HL-60 (cell line): ENCODE measurements around the gene CXCL14.

Source experiments
- DNase-seq, 2 experiments: peaks; one replicate each; pipeline ENCODE4 v3.0.0-alpha.2; 2010 to 2020; ENCODE audit warnings: low read depth in 1 of 2, low spot score in 1 of 2
- H3K27ac ChIP-seq: fragments of 250-450 bp; sonication (Bioruptor Pico); replicated peaks from 2 replicates; pipeline ENCODE4 v1.5.1; 2020; ENCODE audit warnings: mild to moderate bottlenecking, moderate library complexity
- H3K27me3 ChIP-seq: fragments of 250-450 bp; sonication (Bioruptor Pico); 2 replicates; pipeline ENCODE4 v1.5.1; 2021; ENCODE audit warnings: mild to moderate bottlenecking, moderate library complexity; ENCODE audit not compliant: insufficient read depth, poor library complexity, severe bottlenecking
- H3K4me3 ChIP-seq: replicated peaks from 2 replicates; pipeline ENCODE4 v1.5.1; 2011; ENCODE audit warnings: mild to moderate bottlenecking, control low read depth, low read length; ENCODE audit not compliant: insufficient read depth
- GABPA ChIP-seq: IDR thresholded peaks from 2 replicates; pipeline ENCODE4 v1.6.1; 2012; ENCODE audit warnings: low read depth
- POLR2AphosphoS5 ChIP-seq: IDR thresholded peaks from 2 replicates; pipeline ENCODE4 v1.6.1; 2012; ENCODE audit warnings: low read depth
- SPI1 ChIP-seq: IDR thresholded peaks from 2 replicates; pipeline ENCODE4 v1.6.1; 2012; ENCODE audit warnings: low read depth, mild to moderate bottlenecking, borderline replicate concordance
- TF ChIP-seq, protein P1 (sequence below): IDR thresholded peaks from one replicate; pipeline ENCODE4 v1.5.1; 2011; ENCODE audit warnings: low read length, control low read depth, inconsistent platforms; ENCODE audit not compliant: insufficient read depth
- TF ChIP-seq, protein P2 (sequence below): IDR thresholded peaks from 2 replicates; pipeline ENCODE4 v1.6.1; 2012; ENCODE audit warnings: low read depth; ENCODE audit not compliant: insufficient replicate concordance

Gene CXCL14

DNA sequence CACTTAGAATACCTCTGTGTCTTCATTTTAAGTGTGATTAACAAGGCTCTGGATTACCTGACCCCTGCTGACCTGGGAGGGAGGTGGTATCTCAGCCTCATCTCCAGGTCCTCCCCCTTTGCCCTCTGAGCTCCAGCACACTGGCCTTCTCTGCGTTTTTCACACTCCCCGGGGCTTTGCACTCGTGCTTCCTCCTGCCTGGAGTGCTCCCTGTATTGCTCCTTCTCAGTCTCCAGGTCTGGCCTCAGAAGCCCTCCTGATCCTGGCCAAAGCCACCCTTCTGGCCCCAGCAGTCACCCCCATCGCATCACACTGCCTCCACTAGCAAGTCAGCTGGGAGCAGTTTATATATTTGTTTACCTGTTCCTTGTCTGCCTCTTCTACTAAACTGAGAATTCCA is 29.4 kb downstream of the CXCL14 start:
- no peaks in the 10 kb centered on the region for H3K27me3 ChIP-seq
- no peak for DNase-seq
- no peak overlapping the region for H3K4me3 ChIP-seq
- H3K27ac ChIP-seq: no peak overlapping the region
- TF ChIP-seq SPI1: no peak
- TF ChIP-seq GABPA: no peak
- TF ChIP-seq, protein P1, sequence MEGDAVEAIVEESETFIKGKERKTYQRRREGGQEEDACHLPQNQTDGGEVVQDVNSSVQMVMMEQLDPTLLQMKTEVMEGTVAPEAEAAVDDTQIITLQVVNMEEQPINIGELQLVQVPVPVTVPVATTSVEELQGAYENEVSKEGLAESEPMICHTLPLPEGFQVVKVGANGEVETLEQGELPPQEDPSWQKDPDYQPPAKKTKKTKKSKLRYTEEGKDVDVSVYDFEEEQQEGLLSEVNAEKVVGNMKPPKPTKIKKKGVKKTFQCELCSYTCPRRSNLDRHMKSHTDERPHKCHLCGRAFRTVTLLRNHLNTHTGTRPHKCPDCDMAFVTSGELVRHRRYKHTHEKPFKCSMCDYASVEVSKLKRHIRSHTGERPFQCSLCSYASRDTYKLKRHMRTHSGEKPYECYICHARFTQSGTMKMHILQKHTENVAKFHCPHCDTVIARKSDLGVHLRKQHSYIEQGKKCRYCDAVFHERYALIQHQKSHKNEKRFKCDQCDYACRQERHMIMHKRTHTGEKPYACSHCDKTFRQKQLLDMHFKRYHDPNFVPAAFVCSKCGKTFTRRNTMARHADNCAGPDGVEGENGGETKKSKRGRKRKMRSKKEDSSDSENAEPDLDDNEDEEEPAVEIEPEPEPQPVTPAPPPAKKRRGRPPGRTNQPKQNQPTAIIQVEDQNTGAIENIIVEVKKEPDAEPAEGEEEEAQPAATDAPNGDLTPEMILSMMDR: no peak
- no peak for TF ChIP-seq POLR2AphosphoS5
- TF ChIP-seq, protein P2, sequence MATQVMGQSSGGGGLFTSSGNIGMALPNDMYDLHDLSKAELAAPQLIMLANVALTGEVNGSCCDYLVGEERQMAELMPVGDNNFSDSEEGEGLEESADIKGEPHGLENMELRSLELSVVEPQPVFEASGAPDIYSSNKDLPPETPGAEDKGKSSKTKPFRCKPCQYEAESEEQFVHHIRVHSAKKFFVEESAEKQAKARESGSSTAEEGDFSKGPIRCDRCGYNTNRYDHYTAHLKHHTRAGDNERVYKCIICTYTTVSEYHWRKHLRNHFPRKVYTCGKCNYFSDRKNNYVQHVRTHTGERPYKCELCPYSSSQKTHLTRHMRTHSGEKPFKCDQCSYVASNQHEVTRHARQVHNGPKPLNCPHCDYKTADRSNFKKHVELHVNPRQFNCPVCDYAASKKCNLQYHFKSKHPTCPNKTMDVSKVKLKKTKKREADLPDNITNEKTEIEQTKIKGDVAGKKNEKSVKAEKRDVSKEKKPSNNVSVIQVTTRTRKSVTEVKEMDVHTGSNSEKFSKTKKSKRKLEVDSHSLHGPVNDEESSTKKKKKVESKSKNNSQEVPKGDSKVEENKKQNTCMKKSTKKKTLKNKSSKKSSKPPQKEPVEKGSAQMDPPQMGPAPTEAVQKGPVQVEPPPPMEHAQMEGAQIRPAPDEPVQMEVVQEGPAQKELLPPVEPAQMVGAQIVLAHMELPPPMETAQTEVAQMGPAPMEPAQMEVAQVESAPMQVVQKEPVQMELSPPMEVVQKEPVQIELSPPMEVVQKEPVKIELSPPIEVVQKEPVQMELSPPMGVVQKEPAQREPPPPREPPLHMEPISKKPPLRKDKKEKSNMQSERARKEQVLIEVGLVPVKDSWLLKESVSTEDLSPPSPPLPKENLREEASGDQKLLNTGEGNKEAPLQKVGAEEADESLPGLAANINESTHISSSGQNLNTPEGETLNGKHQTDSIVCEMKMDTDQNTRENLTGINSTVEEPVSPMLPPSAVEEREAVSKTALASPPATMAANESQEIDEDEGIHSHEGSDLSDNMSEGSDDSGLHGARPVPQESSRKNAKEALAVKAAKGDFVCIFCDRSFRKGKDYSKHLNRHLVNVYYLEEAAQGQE: no peak

DNA sequence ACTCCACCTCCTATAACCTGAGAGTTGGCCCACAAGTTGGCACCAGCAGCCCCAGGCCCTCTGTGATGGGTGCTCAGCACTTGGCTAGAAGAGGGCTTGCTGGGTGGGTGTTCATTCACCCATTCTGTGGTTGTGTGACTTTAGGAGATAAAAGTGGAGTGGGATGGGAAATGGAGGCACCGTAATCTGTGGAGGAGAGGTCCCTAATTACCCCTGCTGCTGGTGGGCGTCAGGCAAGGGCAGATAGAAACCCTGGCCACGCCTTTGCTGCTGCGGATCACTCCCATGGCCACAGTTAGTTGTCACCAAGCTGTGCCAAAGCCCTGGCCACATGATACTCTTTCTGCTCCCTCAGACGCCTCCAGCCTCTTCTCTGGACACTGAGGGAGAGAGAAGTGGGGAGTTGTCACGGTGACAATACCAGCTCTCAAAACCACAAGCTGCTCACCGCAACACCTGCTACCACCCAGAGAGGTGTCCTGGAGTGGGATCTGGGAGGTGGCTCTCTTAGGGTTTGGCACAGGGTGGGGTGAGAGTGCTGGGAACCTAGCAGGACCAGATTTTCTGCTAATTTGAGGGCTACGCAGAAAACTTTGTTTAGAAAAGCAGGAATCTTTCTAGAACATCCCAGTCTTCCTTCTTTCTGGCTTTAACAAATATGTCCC is 31.1 kb downstream of the CXCL14 start:
- H3K4me3 ChIP-seq: no peak overlapping the region
- DNase-seq: no peak
- H3K27ac ChIP-seq: no peak overlapping the region
- no peak for TF ChIP-seq POLR2AphosphoS5
- TF ChIP-seq, protein P2: no peak
- TF ChIP-seq, protein P1: no peak
- TF ChIP-seq GABPA: no peak
- no peak for TF ChIP-seq SPI1
- H3K27me3 ChIP-seq: peaks cover 5% of the 10 kb centered on the region

DNA sequence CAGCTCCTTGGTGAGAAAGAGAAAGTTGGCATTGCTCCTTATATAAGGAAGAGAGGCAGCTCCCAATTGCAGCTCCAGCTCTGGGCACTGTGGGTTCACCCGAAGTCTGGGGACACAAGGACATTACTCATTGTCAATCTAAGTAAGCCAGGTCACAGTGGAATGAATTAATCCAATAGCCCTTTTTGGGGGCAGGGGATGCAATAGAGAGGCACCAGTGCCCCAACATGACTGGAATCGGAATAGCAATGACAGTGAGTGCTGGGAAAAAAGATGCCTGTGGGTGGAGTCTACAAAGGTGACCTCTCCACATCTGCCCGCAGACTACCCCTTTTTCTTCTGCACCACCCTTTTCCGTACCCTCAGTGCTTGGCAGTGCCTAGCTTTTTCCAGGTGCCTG is 31.9 kb downstream of the CXCL14 start:
- TF ChIP-seq, protein P2: no peak
- no peak for TF ChIP-seq GABPA
- no peak for TF ChIP-seq SPI1
- no peak for TF ChIP-seq POLR2AphosphoS5
- TF ChIP-seq, protein P1: no peak
- H3K27me3 ChIP-seq: peaks cover 5% of the 10 kb centered on the region
- H3K27ac ChIP-seq: no peak overlapping the region
- no peak overlapping the region for H3K4me3 ChIP-seq
- DNase-seq: no peak
